ENCODE results near the gene PEAR1. TPM values are rescaled to one million over a fixed set of nuclear protein-coding genes. Genes with fewer than 3 reads are reported as not detected.

Gene PEAR1
- polyA plus RNA-seq, 1 of the 3 experiments (the other 2 are of a cell fraction), result 1.2 TPM

- CTCF ChIA-PET, result no interaction called here
- no peak overlapping the region for H3K9ac ChIP-seq
- 67% methylated on average over 4 of the region's 4 CpGs for WGBS (ENCODE audit: low lambda C conversion rate)
- H4K20me1 ChIP-seq (ENCODE audit: insufficient read depth), result no peaks in the 10 kb centered on the region
- no peak overlapping the region for H3K4me2 ChIP-seq
- no peaks in the 10 kb centered on the region for H3K27me3 ChIP-seq (ENCODE audit: insufficient read depth)
- H3K27ac ChIP-seq (ENCODE audit: low read depth in 2 of 2, low read length in 1 of 2), result no peak overlapping the region
- TF ChIP-seq, protein P1, sequence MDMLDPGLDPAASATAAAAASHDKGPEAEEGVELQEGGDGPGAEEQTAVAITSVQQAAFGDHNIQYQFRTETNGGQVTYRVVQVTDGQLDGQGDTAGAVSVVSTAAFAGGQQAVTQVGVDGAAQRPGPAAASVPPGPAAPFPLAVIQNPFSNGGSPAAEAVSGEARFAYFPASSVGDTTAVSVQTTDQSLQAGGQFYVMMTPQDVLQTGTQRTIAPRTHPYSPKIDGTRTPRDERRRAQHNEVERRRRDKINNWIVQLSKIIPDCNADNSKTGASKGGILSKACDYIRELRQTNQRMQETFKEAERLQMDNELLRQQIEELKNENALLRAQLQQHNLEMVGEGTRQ (IDR thresholded peaks at IDR 0.05; ENCODE audit: borderline replicate concordance, low read depth, low read length), result no peak
- TF ChIP-seq RAD21 (IDR thresholded peaks at IDR 0.05; ENCODE audit: low read length) (no peak), CHD2 (IDR thresholded peaks at IDR 0.05; ENCODE audit: low read length, partially characterized antibody) (no peak), ELF1 (IDR thresholded peaks at IDR 0.05) (no peak), SMC3 (IDR thresholded peaks at IDR 0.05; ENCODE audit: low read depth, low read length) (no peak)
- TF ChIP-seq, protein P2, sequence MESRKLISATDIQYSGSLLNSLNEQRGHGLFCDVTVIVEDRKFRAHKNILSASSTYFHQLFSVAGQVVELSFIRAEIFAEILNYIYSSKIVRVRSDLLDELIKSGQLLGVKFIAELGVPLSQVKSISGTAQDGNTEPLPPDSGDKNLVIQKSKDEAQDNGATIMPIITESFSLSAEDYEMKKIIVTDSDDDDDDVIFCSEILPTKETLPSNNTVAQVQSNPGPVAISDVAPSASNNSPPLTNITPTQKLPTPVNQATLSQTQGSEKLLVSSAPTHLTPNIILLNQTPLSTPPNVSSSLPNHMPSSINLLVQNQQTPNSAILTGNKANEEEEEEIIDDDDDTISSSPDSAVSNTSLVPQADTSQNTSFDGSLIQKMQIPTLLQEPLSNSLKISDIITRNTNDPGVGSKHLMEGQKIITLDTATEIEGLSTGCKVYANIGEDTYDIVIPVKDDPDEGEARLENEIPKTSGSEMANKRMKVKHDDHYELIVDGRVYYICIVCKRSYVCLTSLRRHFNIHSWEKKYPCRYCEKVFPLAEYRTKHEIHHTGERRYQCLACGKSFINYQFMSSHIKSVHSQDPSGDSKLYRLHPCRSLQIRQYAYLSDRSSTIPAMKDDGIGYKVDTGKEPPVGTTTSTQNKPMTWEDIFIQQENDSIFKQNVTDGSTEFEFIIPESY (IDR thresholded peaks at IDR 0.05; ENCODE audit: borderline replicate concordance, low read depth), result no peak
- POLR2A ChIA-PET, result no interaction called here
- no peaks in the 10 kb centered on the region for H3F3A ChIP-seq (replicated peaks; ENCODE audit: insufficient read depth)
- H3K36me3 ChIP-seq (replicated peaks in 1 of 2; ENCODE audit: control insufficient read depth in 1 of 2, insufficient read depth in 2 of 2, low read length in 1 of 2), result no peaks in the 10 kb centered on the region
- H3K9me3 ChIP-seq, result no peaks in the 10 kb centered on the region
- H3K79me2 ChIP-seq (ENCODE audit: insufficient read depth), result no peaks in the 10 kb centered on the region
- peaks cover 0 to 13% of the 10 kb centered on the region in 2 experiments; a peak in 1 of 4 replicates for H3K4me1 ChIP-seq (ENCODE audit: control insufficient read depth in 1 of 2, insufficient read depth in 2 of 2, low read depth in 1 of 2, low read length in 1 of 2)
- no peaks in the 10 kb centered on the region for H3K9me2 ChIP-seq
- no peak overlapping the region for H2AFZ ChIP-seq (ENCODE audit: low read depth)
- no peak overlapping the region for H3K4me3 ChIP-seq (ENCODE audit: low read depth in 2 of 2, low read length in 1 of 2)
- DNase-seq, result no peak
Measured at GRCh38 chr1:156905651-156906050, 12.1 kb downstream of the PEAR1 start.

- H3K4me3 ChIP-seq (ENCODE audit: low read depth in 2 of 2, low read length in 1 of 2), result no peak overlapping the region
- H3K9ac ChIP-seq, result no peak overlapping the region
- no peaks in the 10 kb centered on the region for H3F3A ChIP-seq (replicated peaks; ENCODE audit: insufficient read depth)
- no peak overlapping the region for H2AFZ ChIP-seq (ENCODE audit: low read depth)
- TF ChIP-seq, protein P3, sequence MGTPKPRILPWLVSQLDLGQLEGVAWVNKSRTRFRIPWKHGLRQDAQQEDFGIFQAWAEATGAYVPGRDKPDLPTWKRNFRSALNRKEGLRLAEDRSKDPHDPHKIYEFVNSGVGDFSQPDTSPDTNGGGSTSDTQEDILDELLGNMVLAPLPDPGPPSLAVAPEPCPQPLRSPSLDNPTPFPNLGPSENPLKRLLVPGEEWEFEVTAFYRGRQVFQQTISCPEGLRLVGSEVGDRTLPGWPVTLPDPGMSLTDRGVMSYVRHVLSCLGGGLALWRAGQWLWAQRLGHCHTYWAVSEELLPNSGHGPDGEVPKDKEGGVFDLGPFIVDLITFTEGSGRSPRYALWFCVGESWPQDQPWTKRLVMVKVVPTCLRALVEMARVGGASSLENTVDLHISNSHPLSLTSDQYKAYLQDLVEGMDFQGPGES (IDR thresholded peaks at IDR 0.05; ENCODE audit: low read depth, low read length), result no peak
- TF ChIP-seq ELF1 (IDR thresholded peaks at IDR 0.05), result no peak
- TF ChIP-seq, protein P4, sequence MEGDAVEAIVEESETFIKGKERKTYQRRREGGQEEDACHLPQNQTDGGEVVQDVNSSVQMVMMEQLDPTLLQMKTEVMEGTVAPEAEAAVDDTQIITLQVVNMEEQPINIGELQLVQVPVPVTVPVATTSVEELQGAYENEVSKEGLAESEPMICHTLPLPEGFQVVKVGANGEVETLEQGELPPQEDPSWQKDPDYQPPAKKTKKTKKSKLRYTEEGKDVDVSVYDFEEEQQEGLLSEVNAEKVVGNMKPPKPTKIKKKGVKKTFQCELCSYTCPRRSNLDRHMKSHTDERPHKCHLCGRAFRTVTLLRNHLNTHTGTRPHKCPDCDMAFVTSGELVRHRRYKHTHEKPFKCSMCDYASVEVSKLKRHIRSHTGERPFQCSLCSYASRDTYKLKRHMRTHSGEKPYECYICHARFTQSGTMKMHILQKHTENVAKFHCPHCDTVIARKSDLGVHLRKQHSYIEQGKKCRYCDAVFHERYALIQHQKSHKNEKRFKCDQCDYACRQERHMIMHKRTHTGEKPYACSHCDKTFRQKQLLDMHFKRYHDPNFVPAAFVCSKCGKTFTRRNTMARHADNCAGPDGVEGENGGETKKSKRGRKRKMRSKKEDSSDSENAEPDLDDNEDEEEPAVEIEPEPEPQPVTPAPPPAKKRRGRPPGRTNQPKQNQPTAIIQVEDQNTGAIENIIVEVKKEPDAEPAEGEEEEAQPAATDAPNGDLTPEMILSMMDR (IDR thresholded peaks at IDR 0.05), result no peak
- TF ChIP-seq CHD2 (IDR thresholded peaks at IDR 0.05; ENCODE audit: low read length, partially characterized antibody), result no peak
- TF ChIP-seq USF1 (IDR thresholded peaks at IDR 0.05; ENCODE audit: borderline replicate concordance, low read depth), result no peak
- TF ChIP-seq SIN3A (IDR thresholded peaks at IDR 0.05; ENCODE audit: borderline replicate concordance, low read depth, low read length), result no peak
- TF ChIP-seq SMC3 (IDR thresholded peaks at IDR 0.05; ENCODE audit: low read depth, low read length), result no peak
- TF ChIP-seq GABPA (IDR thresholded peaks at IDR 0.05; ENCODE audit: low read depth), result no peak
- no peak for TF ChIP-seq TCF12 (IDR thresholded peaks at IDR 0.05)
- TF ChIP-seq FOXJ3 (CRISPR knock-in tag; IDR thresholded peaks at IDR 0.05), result no peak
- H3K4me2 ChIP-seq, result no peak overlapping the region
- H3K9me3 ChIP-seq, result no peaks in the 10 kb centered on the region
- ChIA-PET CTCF (no interaction called here), POLR2A (no interaction called here)
- peaks cover 0 to 14% of the 10 kb centered on the region in 2 experiments; a peak in 1 of 4 replicates for H3K4me1 ChIP-seq (ENCODE audit: control insufficient read depth in 1 of 2, insufficient read depth in 2 of 2, low read depth in 1 of 2, low read length in 1 of 2)
- no peak for DNase-seq
- no peaks in the 10 kb centered on the region for H3K36me3 ChIP-seq (replicated peaks in 1 of 2; ENCODE audit: control insufficient read depth in 1 of 2, insufficient read depth in 2 of 2, low read length in 1 of 2)
- no peak overlapping the region for H3K27ac ChIP-seq (ENCODE audit: low read depth in 2 of 2, low read length in 1 of 2)
- H3K9me2 ChIP-seq, result no peaks in the 10 kb centered on the region
- H3K79me2 ChIP-seq (ENCODE audit: insufficient read depth), result no peaks in the 10 kb centered on the region
- H3K27me3 ChIP-seq (ENCODE audit: insufficient read depth), result no peaks in the 10 kb centered on the region
- no peaks in the 10 kb centered on the region for H4K20me1 ChIP-seq (ENCODE audit: insufficient read depth)
- 87% methylated on average over 10 of the region's 16 CpGs for WGBS (ENCODE audit: low lambda C conversion rate)
Measured at GRCh38 chr1:156906206-156906906, 12.8 kb downstream of the PEAR1 start.
